Measurements from ENCODE around the gene ZNF385D. TPM values are rescaled to one million over a fixed set of nuclear protein-coding genes. Genes with fewer than 3 reads are reported as not detected.

ZNF385D gene
- total RNA-seq, 1 donor from 2014 or later, result 5.4 TPM

- DNase-seq, result no peak
Observed at GRCh38 chr3:21377071-21377769, 373.8 kb downstream of the ZNF385D start.

GRCh38 chr3:21372316-21372715 lies 378.7 kb downstream of the ZNF385D start:
- no peak for DNase-seq
